ENCODE measurements around the gene GABARAP. TPM values are rescaled to one million over a fixed set of nuclear protein-coding genes. Genes with fewer than 3 reads are reported as not detected.

GABARAP gene
- total and polyA plus RNA-seq, 2 of the 13 experiments (the other 11 are each of a cell fraction or from before 2014, with no cell fraction given), result 161 to 310 TPM

DNA sequence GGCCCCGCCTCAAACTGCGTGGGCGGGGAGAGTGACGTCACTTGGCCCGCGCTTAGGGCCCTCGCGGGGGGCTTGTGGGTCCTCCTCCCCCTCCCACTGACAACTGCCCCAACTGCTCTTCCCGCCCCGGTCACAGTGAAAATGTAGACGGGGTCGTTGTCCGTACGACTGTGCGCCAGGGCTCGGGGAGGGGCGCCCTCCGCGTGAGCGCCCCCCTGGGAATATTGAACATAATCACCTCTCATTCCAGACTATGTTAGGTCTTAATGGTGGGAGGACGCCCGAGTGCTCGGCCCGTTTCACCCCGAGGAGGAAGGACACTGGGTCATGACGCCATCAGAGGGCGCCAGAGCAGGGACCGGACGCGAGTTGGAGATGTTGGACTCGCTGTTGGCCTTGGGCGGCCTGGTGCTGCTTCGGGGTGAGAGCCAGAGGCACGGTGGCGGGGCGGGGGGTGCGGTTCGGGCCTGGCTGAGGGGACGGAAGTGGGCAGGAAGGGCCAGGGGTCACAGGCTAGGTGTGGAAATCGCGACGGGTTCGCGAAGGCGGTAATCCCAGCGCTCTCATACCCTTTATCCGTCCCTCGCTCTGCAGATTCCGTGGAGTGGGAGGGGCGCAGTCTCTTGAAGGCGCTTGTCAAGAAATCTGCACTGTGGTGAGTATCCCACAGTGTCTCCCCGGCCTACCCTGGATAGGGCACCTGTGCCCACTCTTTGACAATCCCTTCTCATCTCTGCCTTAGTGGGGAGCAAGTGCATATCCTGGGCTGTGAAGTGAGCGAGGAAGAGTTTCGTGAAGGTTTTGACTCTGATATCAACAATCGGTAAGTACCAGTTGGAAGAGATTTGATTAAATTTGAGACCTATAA, 10.2 kb upstream of the GABARAP start, which contains the start of gene ELP5 (continued):
- TF ChIP-seq KLF16 (CRISPR knock-in tag; IDR thresholded peaks at IDR 0.05) (peak in 1 of 2 experiments; percentile 76; a peak in 2 of 4 replicates), TEAD2 (CRISPR knock-in tag; IDR thresholded peaks at IDR 0.05) (no peak), MED13 (CRISPR knock-in tag; IDR thresholded peaks at IDR 0.05) (no peak), NR2F6 (IDR thresholded peaks at IDR 0.05) (peak; percentile 50; the same call in 1 of the 2 replicates), NR2F6 (CRISPR knock-in tag; IDR thresholded peaks at IDR 0.05) (peak; percentile 80), SPEN (CRISPR knock-in tag; IDR thresholded peaks at IDR 0.05; ENCODE audit: low read depth) (peak; percentile 91), ZNF138 (CRISPR knock-in tag; IDR thresholded peaks at IDR 0.05; ENCODE audit: low read depth) (peak; percentile 65; the same call in 1 of the 2 replicates), HES4 (CRISPR knock-in tag; IDR thresholded peaks at IDR 0.05; ENCODE audit: borderline replicate concordance) (peak; percentile 54; the same call in 1 of the 2 replicates), PLRG1 (conservative IDR thresholded peaks at IDR 0.05) (no peak), ZNF569 (CRISPR knock-in tag; IDR thresholded peaks at IDR 0.05; ENCODE audit: borderline replicate concordance) (no peak), IRF2 (CRISPR knock-in tag; IDR thresholded peaks at IDR 0.05) (peak; percentile 88), BCL6 (CRISPR knock-in tag; IDR thresholded peaks at IDR 0.05) (no peak), TAF15 (IDR thresholded peaks at IDR 0.05; ENCODE audit: low read depth, low read length, poor library complexity, severe bottlenecking) (peak; percentile 84)
- TF ChIP-seq, protein P1, sequence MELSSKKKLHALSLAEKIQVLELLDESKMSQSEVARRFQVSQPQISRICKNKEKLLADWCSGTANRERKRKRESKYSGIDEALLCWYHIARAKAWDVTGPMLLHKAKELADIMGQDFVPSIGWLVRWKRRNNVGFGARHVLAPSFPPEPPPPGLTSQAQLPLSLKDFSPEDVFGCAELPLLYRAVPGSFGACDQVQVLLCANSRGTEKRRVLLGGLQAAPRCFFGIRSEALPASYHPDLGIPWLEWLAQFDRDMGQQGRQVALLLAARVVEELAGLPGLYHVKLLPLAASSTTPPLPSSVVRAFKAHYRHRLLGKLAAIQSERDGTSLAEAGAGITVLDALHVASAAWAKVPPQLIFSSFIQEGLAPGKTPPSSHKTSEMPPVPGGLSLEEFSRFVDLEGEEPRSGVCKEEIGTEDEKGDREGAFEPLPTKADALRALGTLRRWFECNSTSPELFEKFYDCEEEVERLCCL (CRISPR knock-in tag; IDR thresholded peaks at IDR 0.05; ENCODE audit: borderline replicate concordance), result no peak
- TF ChIP-seq, protein P2, sequence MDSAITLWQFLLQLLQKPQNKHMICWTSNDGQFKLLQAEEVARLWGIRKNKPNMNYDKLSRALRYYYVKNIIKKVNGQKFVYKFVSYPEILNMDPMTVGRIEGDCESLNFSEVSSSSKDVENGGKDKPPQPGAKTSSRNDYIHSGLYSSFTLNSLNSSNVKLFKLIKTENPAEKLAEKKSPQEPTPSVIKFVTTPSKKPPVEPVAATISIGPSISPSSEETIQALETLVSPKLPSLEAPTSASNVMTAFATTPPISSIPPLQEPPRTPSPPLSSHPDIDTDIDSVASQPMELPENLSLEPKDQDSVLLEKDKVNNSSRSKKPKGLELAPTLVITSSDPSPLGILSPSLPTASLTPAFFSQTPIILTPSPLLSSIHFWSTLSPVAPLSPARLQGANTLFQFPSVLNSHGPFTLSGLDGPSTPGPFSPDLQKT (CRISPR knock-in tag; IDR thresholded peaks at IDR 0.05; ENCODE audit: borderline replicate concordance), result no peak
- TF ChIP-seq, protein P3, sequence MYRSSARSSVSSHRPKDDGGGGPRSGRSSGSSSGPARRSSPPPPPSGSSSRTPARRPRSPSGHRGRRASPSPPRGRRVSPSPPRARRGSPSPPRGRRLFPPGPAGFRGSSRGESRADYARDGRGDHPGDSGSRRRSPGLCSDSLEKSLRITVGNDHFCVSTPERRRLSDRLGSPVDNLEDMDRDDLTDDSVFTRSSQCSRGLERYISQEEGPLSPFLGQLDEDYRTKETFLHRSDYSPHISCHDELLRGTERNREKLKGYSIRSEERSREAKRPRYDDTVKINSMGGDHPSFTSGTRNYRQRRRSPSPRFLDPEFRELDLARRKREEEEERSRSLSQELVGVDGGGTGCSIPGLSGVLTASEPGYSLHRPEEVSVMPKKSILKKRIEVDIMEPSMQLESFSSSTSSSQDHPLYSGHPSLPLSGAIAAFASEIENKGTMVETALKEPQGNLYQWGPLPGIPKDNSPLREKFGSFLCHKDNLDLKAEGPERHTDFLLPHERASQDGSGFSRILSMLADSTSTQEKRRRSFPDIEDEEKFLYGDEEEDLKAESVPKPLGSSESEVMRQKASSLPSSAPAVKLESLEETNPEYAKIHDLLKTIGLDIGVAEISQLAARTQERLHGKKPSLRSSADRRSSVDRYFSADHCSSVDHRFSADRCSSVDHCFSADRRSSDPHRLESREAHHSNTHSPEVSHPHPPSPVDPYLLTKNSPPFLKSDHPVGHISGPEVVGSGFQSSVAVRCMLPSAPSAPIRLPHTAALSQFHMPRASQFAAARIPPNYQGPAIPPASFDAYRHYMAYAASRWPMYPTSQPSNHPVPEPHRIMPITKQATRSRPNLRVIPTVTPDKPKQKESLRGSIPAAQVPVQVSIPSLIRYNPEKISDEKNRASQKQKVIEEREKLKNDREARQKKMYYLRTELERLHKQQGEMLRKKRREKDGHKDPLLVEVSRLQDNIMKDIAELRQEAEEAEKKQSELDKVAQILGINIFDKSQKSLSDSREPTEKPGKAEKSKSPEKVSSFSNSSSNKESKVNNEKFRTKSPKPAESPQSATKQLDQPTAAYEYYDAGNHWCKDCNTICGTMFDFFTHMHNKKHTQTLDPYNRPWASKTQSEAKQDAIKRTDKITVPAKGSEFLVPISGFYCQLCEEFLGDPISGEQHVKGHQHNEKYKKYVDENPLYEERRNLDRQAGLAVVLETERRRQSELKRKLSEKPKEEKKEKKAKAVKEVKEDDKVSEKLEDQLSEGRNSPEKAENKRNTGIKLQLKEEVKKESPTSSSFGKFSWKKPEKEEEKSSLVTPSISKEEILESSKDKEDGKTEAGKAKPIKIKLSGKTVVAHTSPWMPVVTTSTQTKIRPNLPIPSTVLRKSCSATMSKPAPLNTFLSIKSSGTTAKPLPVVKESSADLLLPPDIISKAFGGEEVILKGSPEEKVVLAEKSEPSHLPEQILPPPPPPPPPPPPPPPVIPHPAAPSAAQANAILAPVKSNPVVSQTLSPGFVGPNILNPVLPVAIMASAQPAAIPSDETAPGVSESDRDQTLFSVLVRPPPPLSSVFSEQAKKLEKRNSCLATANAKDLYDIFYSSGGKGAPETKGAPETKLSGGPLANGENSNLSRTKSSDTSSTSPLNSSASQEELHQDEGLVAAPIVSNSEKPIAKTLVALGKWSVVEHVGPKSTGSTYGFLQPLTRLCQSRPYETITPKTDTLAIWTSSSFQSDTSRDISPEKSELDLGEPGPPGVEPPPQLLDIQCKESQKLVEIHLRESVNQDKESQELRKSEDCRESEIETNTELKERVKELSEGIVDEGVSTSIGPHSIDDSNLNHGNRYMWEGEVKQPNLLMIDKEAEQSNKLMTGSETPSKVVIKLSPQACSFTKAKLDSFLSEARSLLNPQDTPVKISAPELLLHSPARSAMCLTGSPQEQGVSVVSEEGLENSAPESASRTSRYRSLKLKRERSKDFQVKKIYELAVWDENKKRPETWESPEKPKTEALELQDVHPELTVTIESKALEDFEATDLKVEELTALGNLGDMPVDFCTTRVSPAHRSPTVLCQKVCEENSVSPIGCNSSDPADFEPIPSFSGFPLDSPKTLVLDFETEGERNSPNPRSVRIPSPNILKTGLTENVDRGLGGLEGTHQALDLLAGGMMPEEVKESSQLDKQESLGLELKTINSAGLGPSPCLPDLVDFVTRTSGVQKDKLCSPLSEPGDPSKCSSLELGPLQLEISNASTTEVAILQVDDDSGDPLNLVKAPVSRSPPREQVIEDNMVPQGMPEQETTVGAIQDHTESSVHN (CRISPR knock-in tag; IDR thresholded peaks at IDR 0.05), result peak; percentile 76; the same call in 1 of the 2 replicates
- TF ChIP-seq, protein P4, sequence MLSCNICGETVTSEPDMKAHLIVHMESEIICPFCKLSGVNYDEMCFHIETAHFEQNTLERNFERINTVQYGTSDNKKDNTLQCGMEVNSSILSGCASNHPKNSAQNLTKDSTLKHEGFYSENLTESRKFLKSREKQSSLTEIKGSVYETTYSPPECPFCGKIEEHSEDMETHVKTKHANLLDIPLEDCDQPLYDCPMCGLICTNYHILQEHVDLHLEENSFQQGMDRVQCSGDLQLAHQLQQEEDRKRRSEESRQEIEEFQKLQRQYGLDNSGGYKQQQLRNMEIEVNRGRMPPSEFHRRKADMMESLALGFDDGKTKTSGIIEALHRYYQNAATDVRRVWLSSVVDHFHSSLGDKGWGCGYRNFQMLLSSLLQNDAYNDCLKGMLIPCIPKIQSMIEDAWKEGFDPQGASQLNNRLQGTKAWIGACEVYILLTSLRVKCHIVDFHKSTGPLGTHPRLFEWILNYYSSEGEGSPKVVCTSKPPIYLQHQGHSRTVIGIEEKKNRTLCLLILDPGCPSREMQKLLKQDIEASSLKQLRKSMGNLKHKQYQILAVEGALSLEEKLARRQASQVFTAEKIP (CRISPR knock-in tag; IDR thresholded peaks at IDR 0.05; ENCODE audit: borderline replicate concordance), result no peak
